ENCODE results near the gene ZFTA. TPM values are rescaled to one million over a fixed set of nuclear protein-coding genes. Genes with fewer than 3 reads are reported as not detected.

ZFTA gene
- total RNA-seq, 1 experiment from 2014 or later, result 44.7 TPM

DNA sequence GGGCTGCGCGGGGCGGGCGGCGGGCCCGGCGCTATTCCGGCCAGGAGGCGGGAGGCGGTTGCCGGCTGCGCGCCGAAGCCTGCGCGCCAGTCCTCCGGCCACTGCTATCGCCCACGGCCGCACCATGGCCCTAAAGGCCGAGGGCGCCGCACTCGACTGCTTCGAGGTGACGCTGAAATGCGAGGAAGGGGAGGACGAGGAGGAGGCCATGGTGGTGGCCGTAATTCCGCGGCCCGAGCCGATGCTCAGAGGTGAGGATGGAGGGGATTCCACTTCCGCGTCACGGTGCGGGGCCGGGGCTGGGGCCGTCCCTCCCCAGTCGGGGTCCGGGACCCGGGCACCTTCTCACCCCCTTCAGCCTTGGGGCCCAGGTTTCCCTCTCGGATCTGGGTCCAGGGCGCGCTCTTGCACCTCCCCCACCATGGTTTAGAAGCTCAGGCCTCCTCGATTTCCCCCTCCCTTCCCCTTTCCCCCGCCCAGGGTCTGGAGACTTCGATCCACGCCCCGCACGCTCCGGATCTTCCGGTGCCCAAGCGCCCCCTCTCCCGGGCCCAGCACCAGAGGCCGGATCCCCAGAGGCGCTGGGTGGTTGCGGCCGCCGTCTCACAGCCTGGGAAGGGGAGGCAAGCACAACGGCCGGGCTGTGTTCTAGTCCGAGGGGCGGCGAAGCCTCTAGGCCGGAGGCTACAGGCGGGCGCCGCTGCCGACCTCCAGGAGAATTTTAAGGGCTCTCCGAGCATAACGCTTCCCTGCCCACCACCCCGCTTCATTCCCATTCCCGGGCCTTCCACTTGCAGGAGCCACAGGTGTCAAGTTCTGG is 45.2 kb upstream of the ZFTA start:
- peaks cover 15% of the 10 kb centered on the region for H3K27me3 Mint-ChIP-seq (ENCODE audit: low read depth)
- peaks cover 32% of the 10 kb centered on the region for H3K4me1 Mint-ChIP-seq
- peak overlapping the region; percentile 73 for H3K27ac Mint-ChIP-seq
- no peaks in the 10 kb centered on the region for H3K9me3 Mint-ChIP-seq
- POLR2A ChIA-PET, result interaction anchor here (0.5 to 1.0 kb wide), 6 partner anchors 23 to 1002 kb away, joined by 3 to 7 read pairs (median 3); partner anchors contain the start of gene ZFTA
- peak overlapping the region; percentile 89 for H3K4me3 Mint-ChIP-seq
- DNase-seq (ENCODE audit: low spot score) (peak; percentile 54), ATAC-seq (peak; percentile 33)
- CTCF ChIA-PET, result interaction anchor here (0.7 to 1.5 kb wide), 4 partner anchors 17 to 132 kb away, joined by 3 to 6 read pairs (median 3); partner anchors contain the start of gene ZFTA
- peaks cover 35% of the 10 kb centered on the region for H3K36me3 Mint-ChIP-seq
- no peak for TF ChIP-seq NFYB (CRISPR knock-in tag; conservative IDR thresholded peaks at IDR 0.05; ENCODE audit: low read depth)
- TF ChIP-seq ZNF138 (CRISPR knock-in tag; conservative IDR thresholded peaks at IDR 0.05), result no peak
- no peak for TF ChIP-seq GTF2I (CRISPR knock-in tag; conservative IDR thresholded peaks at IDR 0.05)
- TF ChIP-seq MYBL2 (CRISPR knock-in tag; IDR thresholded peaks at IDR 0.05), result peak; percentile 27; the same call in 1 of the 2 replicates
- TF ChIP-seq, protein P1, sequence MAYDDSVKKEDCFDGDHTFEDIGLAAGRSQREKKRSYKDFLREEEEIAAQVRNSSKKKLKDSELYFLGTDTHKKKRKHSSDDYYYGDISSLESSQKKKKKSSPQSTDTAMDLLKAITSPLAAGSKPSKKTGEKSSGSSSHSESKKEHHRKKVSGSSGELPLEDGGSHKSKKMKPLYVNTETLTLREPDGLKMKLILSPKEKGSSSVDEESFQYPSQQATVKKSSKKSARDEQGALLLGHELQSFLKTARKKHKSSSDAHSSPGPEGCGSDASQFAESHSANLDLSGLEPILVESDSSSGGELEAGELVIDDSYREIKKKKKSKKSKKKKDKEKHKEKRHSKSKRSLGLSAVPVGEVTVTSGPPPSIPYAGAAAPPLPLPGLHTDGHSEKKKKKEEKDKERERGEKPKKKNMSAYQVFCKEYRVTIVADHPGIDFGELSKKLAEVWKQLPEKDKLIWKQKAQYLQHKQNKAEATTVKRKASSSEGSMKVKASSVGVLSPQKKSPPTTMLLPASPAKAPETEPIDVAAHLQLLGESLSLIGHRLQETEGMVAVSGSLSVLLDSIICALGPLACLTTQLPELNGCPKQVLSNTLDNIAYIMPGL (CRISPR knock-in tag; IDR thresholded peaks at IDR 0.05), result peak; percentile 41; the same call in 1 of the 2 replicates
- no peak; the same call in 1 of the 2 replicates for TF ChIP-seq ETV6 (CRISPR knock-in tag; IDR thresholded peaks at IDR 0.05)
- TF ChIP-seq, protein P2, sequence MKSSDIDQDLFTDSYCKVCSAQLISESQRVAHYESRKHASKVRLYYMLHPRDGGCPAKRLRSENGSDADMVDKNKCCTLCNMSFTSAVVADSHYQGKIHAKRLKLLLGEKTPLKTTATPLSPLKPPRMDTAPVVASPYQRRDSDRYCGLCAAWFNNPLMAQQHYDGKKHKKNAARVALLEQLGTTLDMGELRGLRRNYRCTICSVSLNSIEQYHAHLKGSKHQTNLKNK (CRISPR knock-in tag; IDR thresholded peaks at IDR 0.05), result no peak
- TF ChIP-seq ZNF532 (CRISPR knock-in tag; IDR thresholded peaks at IDR 0.05; ENCODE audit: borderline replicate concordance), result no peak
- TF ChIP-seq GABPB1 (CRISPR knock-in tag; IDR thresholded peaks at IDR 0.05), result no peak
- TF ChIP-seq KAT7 (CRISPR knock-in tag; IDR thresholded peaks at IDR 0.05; ENCODE audit: borderline replicate concordance), result peak; percentile 21; the same call in 1 of the 2 replicates
- TF ChIP-seq, protein P3, sequence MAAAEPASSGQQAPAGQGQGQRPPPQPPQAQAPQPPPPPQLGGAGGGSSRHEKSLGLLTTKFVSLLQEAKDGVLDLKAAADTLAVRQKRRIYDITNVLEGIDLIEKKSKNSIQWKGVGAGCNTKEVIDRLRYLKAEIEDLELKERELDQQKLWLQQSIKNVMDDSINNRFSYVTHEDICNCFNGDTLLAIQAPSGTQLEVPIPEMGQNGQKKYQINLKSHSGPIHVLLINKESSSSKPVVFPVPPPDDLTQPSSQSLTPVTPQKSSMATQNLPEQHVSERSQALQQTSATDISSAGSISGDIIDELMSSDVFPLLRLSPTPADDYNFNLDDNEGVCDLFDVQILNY (CRISPR knock-in tag; IDR thresholded peaks at IDR 0.05), result 0 out of 2 replicates have a peak, but pooled peaks have one; percentile 31
- TF ChIP-seq, protein P4, sequence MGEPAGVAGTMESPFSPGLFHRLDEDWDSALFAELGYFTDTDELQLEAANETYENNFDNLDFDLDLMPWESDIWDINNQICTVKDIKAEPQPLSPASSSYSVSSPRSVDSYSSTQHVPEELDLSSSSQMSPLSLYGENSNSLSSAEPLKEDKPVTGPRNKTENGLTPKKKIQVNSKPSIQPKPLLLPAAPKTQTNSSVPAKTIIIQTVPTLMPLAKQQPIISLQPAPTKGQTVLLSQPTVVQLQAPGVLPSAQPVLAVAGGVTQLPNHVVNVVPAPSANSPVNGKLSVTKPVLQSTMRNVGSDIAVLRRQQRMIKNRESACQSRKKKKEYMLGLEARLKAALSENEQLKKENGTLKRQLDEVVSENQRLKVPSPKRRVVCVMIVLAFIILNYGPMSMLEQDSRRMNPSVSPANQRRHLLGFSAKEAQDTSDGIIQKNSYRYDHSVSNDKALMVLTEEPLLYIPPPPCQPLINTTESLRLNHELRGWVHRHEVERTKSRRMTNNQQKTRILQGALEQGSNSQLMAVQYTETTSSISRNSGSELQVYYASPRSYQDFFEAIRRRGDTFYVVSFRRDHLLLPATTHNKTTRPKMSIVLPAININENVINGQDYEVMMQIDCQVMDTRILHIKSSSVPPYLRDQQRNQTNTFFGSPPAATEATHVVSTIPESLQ (CRISPR knock-in tag; IDR thresholded peaks at IDR 0.05), result no peak
- TF ChIP-seq FOXP1 (CRISPR knock-in tag; IDR thresholded peaks at IDR 0.05; ENCODE audit: borderline replicate concordance), result 0 out of 2 replicates have a peak, but pooled peaks have one; percentile 4
- TF ChIP-seq SMAD4 (CRISPR knock-in tag; IDR thresholded peaks at IDR 0.05), result no peak
- no peak for TF ChIP-seq SOX15 (CRISPR knock-in tag; IDR thresholded peaks at IDR 0.05)
- TF ChIP-seq TEAD4 (CRISPR knock-in tag; IDR thresholded peaks at IDR 0.05), result no peak
- TF ChIP-seq ZBTB43 (CRISPR knock-in tag; IDR thresholded peaks at IDR 0.05), result peak; percentile 27; the same call in 1 of the 2 replicates
- no peak for TF ChIP-seq PRDM15 (CRISPR knock-in tag; IDR thresholded peaks at IDR 0.05)
- TF ChIP-seq JUN (CRISPR knock-in tag; IDR thresholded peaks at IDR 0.05), result 0 out of 2 replicates have a peak, but pooled peaks have one; percentile 24
- TF ChIP-seq TP53 (CRISPR knock-in tag; IDR thresholded peaks at IDR 0.05), result 0 out of 2 replicates have a peak, but pooled peaks have one; percentile 35
